IMR-90 (cell line): ENCODE results near the gene SASH1. TPM values are rescaled to one million over a fixed set of nuclear protein-coding genes. Genes with fewer than 3 reads are reported as not detected.

Experiments
- ATAC-seq: fragments of 200-7000 bp; cut with Tn5 transposase; 2 replicates; pipeline ENCODE4 v1.9.1; 2020; ENCODE audit warnings: low read depth, mild to moderate bottlenecking, moderate library complexity
- BruUV-seq: library from RNA; stranded (reverse); fragments of 400-500 nt; replicated peaks from 2 replicates; lab custom pipeline; 2021; lab: Mats Ljungman, UMichigan
- CTCF ChIA-PET: fragments of 300-600 bp; formaldehyde crosslinking; extraction: SDS; loops from one replicate; lab custom pipeline; 2021; ENCODE audit warnings: antibody characterized with exemption; lab: Yijun Ruan, JAX
- POLR2A ChIA-PET: fragments of 300-600 bp; sonication (Branson Sonifier 250); formaldehyde crosslinking; loops from one replicate; lab custom pipeline; 2022; ENCODE audit warnings: antibody characterized with exemption; ENCODE audit not compliant: unreplicated experiment; lab: Charles Lee
- DNase-seq: peaks from one replicate; pipeline ENCODE4 v3.0.0; 2013
- H2AFZ ChIP-seq: replicated peaks from 2 replicates; pipeline ENCODE3; 2013; ENCODE audit warnings: low read length, mild to moderate bottlenecking; ENCODE audit not compliant: poor library complexity
- H2AK5ac ChIP-seq: 2 replicates; pipeline ENCODE4 v1.6.1; 2013; ENCODE audit warnings: low read depth, low read length, inconsistent platforms
- H2AK9ac ChIP-seq: replicated peaks from 2 replicates; pipeline ENCODE3; 2013; ENCODE audit warnings: mild to moderate bottlenecking, low read depth, low read length, moderate library complexity; ENCODE audit not compliant: poor library complexity
- H2BK120ac ChIP-seq: 2 replicates; pipeline ENCODE4 v1.6.1; 2013; ENCODE audit warnings: low read depth, low read length, inconsistent platforms
- H2BK15ac ChIP-seq: 3 replicates; pipeline ENCODE4 v1.6.1; 2013; ENCODE audit warnings: low read depth, low read length, inconsistent platforms
- H2BK20ac ChIP-seq: 2 replicates; pipeline ENCODE4 v1.6.1; 2013; ENCODE audit warnings: low read depth, mild to moderate bottlenecking, inconsistent platforms, low read length, moderate library complexity
- H2BK5ac ChIP-seq: 2 replicates; pipeline ENCODE4 v1.6.1; 2013; ENCODE audit warnings: mild to moderate bottlenecking, low read depth, low read length, inconsistent platforms; ENCODE audit not compliant: poor library complexity, severe bottlenecking
- H3K14ac ChIP-seq: replicated peaks from 2 replicates; pipeline ENCODE4 v1.6.1; 2013; ENCODE audit warnings: low read depth, low read length, inconsistent platforms
- H3K18ac ChIP-seq: 2 replicates; pipeline ENCODE4 v1.6.1; 2013; ENCODE audit warnings: low read depth, low read length, control low read depth
- H3K23ac ChIP-seq: 2 replicates; pipeline ENCODE4 v1.6.1; 2013; ENCODE audit warnings: low read depth, low read length, inconsistent platforms
- H3K27ac ChIP-seq: 2 replicates; pipeline ENCODE4 v1.5.1; 2013; ENCODE audit warnings: mild to moderate bottlenecking, control low read depth, low read length; ENCODE audit not compliant: insufficient read depth
- H3K27me3 ChIP-seq: 2 replicates; pipeline ENCODE4 v1.6.1; 2013; ENCODE audit warnings: low read length; ENCODE audit not compliant: control insufficient read depth, insufficient read depth
- H3K36me3 ChIP-seq: 2 replicates; pipeline ENCODE4 v1.6.1; 2013; ENCODE audit warnings: low read length, mixed read lengths; ENCODE audit not compliant: control insufficient read depth, insufficient read depth
- H3K4ac ChIP-seq: 2 replicates; pipeline ENCODE4 v1.6.1; 2013; ENCODE audit warnings: low read depth, low read length, inconsistent platforms
- H3K4me1 ChIP-seq: 2 replicates; pipeline ENCODE4 v1.6.1; 2013; ENCODE audit warnings: low read length, mixed read lengths; ENCODE audit not compliant: control insufficient read depth, insufficient read depth
- H3K4me2 ChIP-seq: 2 replicates; pipeline ENCODE4 v1.6.1; 2013; ENCODE audit warnings: low read depth, mild to moderate bottlenecking, control low read depth, low read length, moderate library complexity
- H3K4me3 ChIP-seq: 2 replicates; pipeline ENCODE4 v1.5.1; 2013; ENCODE audit warnings: low read depth, mild to moderate bottlenecking, control low read depth, low read length, moderate library complexity; ENCODE audit not compliant: insufficient read depth
- H3K56ac ChIP-seq: 2 replicates; pipeline ENCODE4 v1.6.1; 2013; ENCODE audit warnings: low read length, inconsistent platforms; ENCODE audit not compliant: insufficient read depth; ENCODE audit errors: extremely low read depth
- H3K79me1 ChIP-seq, 2 experiments: 2 replicates each; pipeline ENCODE4 v1.6.1; 2013; ENCODE audit warnings: low read length in 2 of 2, inconsistent platforms in 1 of 2, low read depth in 1 of 2
- H3K9ac ChIP-seq: 2 replicates; pipeline ENCODE4 v1.6.1; 2013; ENCODE audit warnings: low read depth, low read length, control low read depth
- H3K9me1 ChIP-seq: 2 replicates; pipeline ENCODE4 v1.6.1; 2013; ENCODE audit warnings: low read length, inconsistent platforms; ENCODE audit not compliant: insufficient read depth
- H3K9me3 ChIP-seq: 2 replicates; pipeline ENCODE4 v1.6.1; 2013; ENCODE audit warnings: low read length; ENCODE audit not compliant: control insufficient read depth, insufficient read depth
- H4K20me1 ChIP-seq: 2 replicates; pipeline ENCODE4 v1.6.1; 2013; ENCODE audit warnings: low read length, inconsistent platforms; ENCODE audit not compliant: insufficient read depth
- H4K5ac ChIP-seq: 2 replicates; pipeline ENCODE4 v1.6.1; 2013; ENCODE audit warnings: mild to moderate bottlenecking, low read depth, low read length, control low read depth
- H4K8ac ChIP-seq, 2 experiments: 2 replicates each; pipeline ENCODE4 v1.6.1; 2013; ENCODE audit warnings: low read depth in 2 of 2, low read length in 2 of 2, control low read depth in 1 of 2, inconsistent platforms in 1 of 2
- H4K91ac ChIP-seq: 2 replicates; pipeline ENCODE4 v1.6.1; 2013; ENCODE audit warnings: low read depth, low read length, inconsistent platforms; ENCODE audit not compliant: insufficient read depth
- BHLHE40 ChIP-seq: fragments of 150-350 bp; IDR thresholded peaks from 2 replicates; pipeline ENCODE4 v1.6.1; 2016; ENCODE audit warnings: mild to moderate bottlenecking, low read depth, low read length
- MAFK ChIP-seq: IDR thresholded peaks from 2 replicates; pipeline ENCODE4 v1.6.1; 2012; ENCODE audit warnings: low read depth, low read length, improper control_type of control experiment
- NFE2L2 ChIP-seq: fragments of 150-350 bp; IDR thresholded peaks from 2 replicates; pipeline ENCODE4 v1.6.1; 2016; ENCODE audit warnings: low read depth, mild to moderate bottlenecking, low read length
- WGBS, 2 experiments: methylation state at CpG; one replicate each; pipeline versions ENCODE4 v1.1.5 to v1.1.7; 2013; ENCODE audit warnings: missing lambda C conversion rate in 2 of 2; ENCODE audit not compliant: insufficient read length in 1 of 2; ENCODE audit errors: extremely low coverage in 2 of 2; 5-methylcytosine and 5-hydroxymethylcytosine counted together
- dilution Hi-C: fragments of 300-500 bp; cut with HindIII; formaldehyde crosslinking; loops from one replicate; pipeline ENCODE4 v1.14.3; 2018; ENCODE audit warnings: low sequenced_read_pairs; ENCODE audit not compliant: unreplicated experiment
- in situ Hi-C: fragments of 300-500 bp; cut with MboI; formaldehyde crosslinking; loops from 3 replicates; pipeline ENCODE4 v1.14.3; 2019; ENCODE audit warnings: low sequenced_read_pairs, inconsistent platforms, mixed read lengths
- intact Hi-C: fragments of 100-400 bp; cut with micrococcal nuclease; formaldehyde crosslinking; loops from 2 replicates; pipeline ENCODE4 v1.10.0; 2022
- polyA plus RNA-seq, 3 experiments: library from polyadenylated mRNA; depleted of rRNA; stranded (reverse); fragments of >200 nt; gene quantifications; 2 replicates each; pipeline ENCODE4 v1.2.3, GENCODE V29; 2012; ENCODE audit warnings: low replicate concordance in 1 of 3
- total RNA-seq: library from RNA; depleted of rRNA; stranded (reverse); fragments of >200 nt; gene quantifications from 2 replicates; pipeline ENCODE4 v1.2.3, GENCODE V29; 2012
- TF ChIP-seq, protein P1 (sequence below): fragments of 150-350 bp; IDR thresholded peaks from 2 replicates; pipeline ENCODE4 v1.6.1; 2016; ENCODE audit warnings: low read depth, mild to moderate bottlenecking, low read length, moderate library complexity, borderline replicate concordance
- TF ChIP-seq, protein P2 (sequence below): conservative IDR thresholded peaks from 2 replicates; pipeline ENCODE4 v1.5.1; 2012; ENCODE audit warnings: mild to moderate bottlenecking, low read depth, low read length, improper control_type of control experiment

The SASH1 gene
- total and polyA plus RNA-seq, 2 of the 4 experiments (the other 2 are of a cell fraction) = 11.6 to 16.5 TPM

DNA sequence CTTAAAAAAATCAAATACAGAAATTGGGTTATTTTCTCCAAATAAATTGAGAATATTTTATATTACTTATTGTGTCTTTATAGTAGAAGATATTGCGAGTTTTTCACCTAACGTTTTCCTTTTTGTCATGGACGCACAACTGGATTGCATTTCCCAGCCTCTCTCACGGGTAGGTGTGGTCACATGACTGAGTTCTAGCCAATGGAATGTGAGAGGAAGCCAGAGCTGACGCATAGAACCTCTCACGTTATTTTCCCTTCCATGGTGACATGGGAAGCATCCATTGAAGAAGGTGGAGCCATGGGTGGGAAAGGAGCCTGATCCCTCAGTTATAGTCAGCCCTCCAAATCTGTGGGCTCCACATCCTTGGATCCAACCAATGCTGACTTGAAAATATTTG, 248.2 kb downstream of the SASH1 start:
- no peaks in the 10 kb centered on the region for H3K79me1 ChIP-seq
- BruUV-seq = no TSS peak
- in situ Hi-C loops (no loop called here), dilution Hi-C loops (no loop called here), intact Hi-C loops (no loop called here)
- H2BK15ac ChIP-seq = no peak overlapping the region
- no peak overlapping the region for H3K4me3 ChIP-seq
- no peak for DNase-seq
- TF ChIP-seq, protein P1, sequence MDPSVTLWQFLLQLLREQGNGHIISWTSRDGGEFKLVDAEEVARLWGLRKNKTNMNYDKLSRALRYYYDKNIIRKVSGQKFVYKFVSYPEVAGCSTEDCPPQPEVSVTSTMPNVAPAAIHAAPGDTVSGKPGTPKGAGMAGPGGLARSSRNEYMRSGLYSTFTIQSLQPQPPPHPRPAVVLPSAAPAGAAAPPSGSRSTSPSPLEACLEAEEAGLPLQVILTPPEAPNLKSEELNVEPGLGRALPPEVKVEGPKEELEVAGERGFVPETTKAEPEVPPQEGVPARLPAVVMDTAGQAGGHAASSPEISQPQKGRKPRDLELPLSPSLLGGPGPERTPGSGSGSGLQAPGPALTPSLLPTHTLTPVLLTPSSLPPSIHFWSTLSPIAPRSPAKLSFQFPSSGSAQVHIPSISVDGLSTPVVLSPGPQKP = no peak
- TF ChIP-seq, protein P2, sequence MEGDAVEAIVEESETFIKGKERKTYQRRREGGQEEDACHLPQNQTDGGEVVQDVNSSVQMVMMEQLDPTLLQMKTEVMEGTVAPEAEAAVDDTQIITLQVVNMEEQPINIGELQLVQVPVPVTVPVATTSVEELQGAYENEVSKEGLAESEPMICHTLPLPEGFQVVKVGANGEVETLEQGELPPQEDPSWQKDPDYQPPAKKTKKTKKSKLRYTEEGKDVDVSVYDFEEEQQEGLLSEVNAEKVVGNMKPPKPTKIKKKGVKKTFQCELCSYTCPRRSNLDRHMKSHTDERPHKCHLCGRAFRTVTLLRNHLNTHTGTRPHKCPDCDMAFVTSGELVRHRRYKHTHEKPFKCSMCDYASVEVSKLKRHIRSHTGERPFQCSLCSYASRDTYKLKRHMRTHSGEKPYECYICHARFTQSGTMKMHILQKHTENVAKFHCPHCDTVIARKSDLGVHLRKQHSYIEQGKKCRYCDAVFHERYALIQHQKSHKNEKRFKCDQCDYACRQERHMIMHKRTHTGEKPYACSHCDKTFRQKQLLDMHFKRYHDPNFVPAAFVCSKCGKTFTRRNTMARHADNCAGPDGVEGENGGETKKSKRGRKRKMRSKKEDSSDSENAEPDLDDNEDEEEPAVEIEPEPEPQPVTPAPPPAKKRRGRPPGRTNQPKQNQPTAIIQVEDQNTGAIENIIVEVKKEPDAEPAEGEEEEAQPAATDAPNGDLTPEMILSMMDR = no peak
- TF ChIP-seq BHLHE40 (no peak), MAFK (no peak), NFE2L2 (no peak)
- no peak overlapping the region for H2AK9ac ChIP-seq
- no peak overlapping the region for H3K4me2 ChIP-seq
- no peak overlapping the region for H3K23ac ChIP-seq
- ChIA-PET POLR2A (no interaction called here), CTCF (no interaction called here)
- no peaks in the 10 kb centered on the region for H3K36me3 ChIP-seq
- H3K4ac ChIP-seq = no peak overlapping the region
- H4K91ac ChIP-seq = no peak overlapping the region
- H3K4me1 ChIP-seq = peaks cover 4% of the 10 kb centered on the region
- no peak for ATAC-seq
- H3K18ac ChIP-seq = no peak overlapping the region
- no peak overlapping the region for H2BK20ac ChIP-seq
- no peaks in the 10 kb centered on the region for H4K20me1 ChIP-seq
- H2BK5ac ChIP-seq = no peak overlapping the region
- H3K9me3 ChIP-seq = peaks cover 2% of the 10 kb centered on the region; the same call in 1 of the 2 replicates
- no peaks in the 10 kb centered on the region; the same call in 1 of the 2 replicates for H3K9me1 ChIP-seq
- no peak overlapping the region for H3K14ac ChIP-seq
- H2BK120ac ChIP-seq = no peak overlapping the region
- no peak overlapping the region for H2AFZ ChIP-seq
- H4K8ac ChIP-seq = no peak overlapping the region
- no peak overlapping the region for H2AK5ac ChIP-seq
- no peak overlapping the region for H3K56ac ChIP-seq
- no CpG with 5 or more reads among the region's 6 CpGs for WGBS, 2 experiments
- no peak overlapping the region for H3K9ac ChIP-seq
- no peaks in the 10 kb centered on the region for H3K27me3 ChIP-seq
- no peak overlapping the region for H4K5ac ChIP-seq
- H3K27ac ChIP-seq = no peak overlapping the region
